GM21528 (cell line): ENCODE data around the gene LRRC71.

Experiments
- ATAC-seq: cut with Tn5 transposase; IDR thresholded peaks from one replicate; pipeline ENCODE4 v1.9.1; 2021; ENCODE audit warnings: mild to moderate bottlenecking, moderate library complexity; ENCODE audit not compliant: unreplicated experiment, low FRiP score

Gene LRRC71

DNA sequence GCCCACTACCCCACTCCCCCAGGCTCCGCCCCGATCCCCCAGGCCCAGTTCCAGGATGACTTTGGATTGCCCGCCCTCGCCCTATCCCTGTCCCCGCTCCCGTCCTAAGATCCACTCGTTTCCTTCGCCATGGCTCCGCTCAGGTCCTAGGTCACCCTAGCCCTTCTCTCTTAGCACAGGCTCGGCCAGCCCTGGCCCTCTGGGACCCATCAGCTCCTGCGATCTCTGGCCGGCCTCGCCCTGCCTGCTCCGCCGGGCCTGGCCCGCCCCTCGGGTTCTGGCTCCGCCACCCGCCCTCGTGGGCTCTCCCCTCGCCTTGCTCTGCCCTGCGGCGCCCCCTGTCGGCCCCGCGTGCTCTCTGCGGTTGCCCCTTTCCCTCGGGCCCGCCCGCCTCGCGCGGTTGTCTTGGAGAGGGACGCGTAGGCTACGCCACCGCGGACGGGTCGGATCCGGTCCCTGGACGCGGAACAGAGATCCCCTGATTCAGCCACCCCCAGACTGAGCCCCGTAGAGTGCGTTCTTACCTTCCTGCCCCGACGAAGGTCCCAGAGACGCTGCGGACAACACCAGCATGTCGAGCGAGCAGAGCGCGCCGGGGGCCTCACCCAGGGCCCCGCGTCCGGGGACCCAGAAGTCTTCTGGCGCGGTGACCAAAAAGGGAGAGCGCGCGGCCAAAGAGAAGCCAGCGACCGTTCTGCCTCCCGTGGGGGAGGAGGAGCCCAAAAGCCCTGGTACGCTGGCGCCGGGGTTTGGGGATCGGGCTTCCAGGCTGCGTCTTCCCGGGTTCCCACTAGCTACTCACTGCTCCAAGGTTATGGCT lies at the start of gene LRRC71:
Gene LRRC71 (plus strand): TSS at position 400 of the 820 bp plus-strand sequence. CDS start 172 bp downstream, at position 572.
- ATAC-seq: no peak

DNA sequence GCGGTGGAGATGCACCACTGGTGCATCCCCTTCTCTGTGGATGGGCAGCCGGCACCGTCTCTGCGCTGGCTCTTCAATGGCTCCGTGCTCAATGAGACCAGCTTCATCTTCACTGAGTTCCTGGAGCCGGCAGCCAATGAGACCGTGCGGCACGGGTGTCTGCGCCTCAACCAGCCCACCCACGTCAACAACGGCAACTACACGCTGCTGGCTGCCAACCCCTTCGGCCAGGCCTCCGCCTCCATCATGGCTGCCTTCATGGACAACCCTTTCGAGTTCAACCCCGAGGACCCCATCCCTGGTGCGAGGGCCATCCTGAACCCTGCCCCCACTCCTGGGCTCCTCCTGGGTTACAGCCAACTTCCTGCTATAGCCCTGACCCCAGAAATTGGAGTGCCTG lies 46.8 kb upstream of the LRRC71 start:
- ATAC-seq: no peak

DNA sequence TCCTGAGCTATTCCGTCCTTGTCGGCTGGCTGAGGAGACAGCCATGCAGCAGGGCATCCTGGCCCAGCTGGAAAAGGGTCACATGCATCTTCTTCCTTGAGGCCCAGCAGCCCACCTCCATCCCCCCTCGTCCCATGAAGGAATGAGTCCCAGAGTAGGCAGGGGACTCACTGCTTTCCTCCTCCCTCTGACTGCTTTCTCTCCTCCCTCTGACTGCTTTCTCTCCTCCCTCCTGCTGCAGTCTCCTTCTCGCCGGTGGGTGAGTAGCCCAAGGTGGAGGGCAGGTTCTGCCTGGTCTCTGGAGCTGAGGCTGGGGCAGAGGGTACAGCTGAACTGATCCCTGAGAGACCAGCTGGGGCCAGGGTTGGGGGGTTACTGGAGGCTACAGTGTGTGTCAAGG lies 46.3 kb upstream of the LRRC71 start:
- ATAC-seq: no peak

DNA sequence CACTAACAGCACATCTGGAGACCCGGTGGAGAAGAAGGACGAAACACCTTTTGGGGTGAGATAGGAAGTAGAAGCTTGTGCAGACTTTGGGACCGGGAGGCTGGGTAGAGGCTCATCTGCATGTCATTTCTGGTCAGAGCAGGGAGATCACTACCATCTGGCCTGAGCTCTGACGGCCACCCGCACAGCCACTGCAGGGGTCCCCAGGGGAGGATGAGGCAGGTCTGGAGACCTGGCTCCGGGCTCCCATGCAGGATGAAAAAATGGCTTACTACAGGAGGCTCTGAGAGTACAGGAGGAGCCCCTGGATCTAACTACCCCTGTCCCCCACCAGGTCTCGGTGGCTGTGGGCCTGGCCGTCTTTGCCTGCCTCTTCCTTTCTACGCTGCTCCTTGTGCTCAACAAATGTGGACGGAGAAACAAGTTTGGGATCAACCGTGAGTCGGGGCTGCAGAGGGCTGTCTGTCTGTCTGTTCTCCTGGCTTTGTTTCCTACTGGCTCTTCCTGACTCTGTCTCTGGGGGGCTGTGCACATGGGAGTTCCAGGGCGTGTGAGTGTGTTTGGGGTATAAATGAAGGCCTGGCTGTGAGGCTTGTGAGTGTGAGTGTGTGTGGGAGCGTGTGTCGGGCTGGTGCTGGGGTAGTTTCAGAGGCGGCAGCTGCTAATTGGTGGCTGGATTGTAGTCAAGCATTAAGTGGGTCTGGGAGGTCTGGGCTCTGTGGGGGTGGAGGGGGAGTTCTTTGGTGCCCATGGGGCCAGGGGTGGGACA lies 45.7 kb upstream of the LRRC71 start:
- ATAC-seq: no peak

DNA sequence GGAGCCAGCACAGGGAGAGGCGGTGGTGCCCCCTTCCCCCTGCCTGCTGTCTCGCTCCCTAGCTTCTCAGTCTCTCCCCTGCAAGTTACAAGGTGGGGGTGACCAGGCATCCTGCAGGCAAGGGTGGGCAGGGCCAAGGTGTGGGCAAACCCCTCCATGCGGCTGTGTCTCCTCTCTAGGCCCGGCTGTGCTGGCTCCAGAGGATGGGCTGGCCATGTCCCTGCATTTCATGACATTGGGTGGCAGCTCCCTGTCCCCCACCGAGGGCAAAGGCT lies 45.2 kb upstream of the LRRC71 start:
- no peak for ATAC-seq

DNA sequence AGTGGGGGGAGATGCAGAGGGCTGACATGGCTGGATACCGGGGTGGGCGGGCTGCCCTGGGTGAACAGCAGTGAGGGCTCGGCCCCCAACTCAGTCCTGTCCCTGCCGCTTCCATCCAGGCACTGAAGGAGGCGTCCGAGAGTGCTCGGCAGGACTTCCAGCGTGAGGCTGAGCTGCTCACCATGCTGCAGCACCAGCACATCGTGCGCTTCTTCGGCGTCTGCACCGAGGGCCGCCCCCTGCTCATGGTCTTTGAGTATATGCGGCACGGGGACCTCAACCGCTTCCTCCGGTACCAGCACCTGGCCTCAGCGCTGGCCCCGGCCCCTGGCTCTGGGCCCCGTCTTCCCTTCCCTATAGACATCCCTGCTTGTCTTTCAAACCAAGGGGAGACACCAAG lies 44.2 kb upstream of the LRRC71 start:
- no peak for ATAC-seq

DNA sequence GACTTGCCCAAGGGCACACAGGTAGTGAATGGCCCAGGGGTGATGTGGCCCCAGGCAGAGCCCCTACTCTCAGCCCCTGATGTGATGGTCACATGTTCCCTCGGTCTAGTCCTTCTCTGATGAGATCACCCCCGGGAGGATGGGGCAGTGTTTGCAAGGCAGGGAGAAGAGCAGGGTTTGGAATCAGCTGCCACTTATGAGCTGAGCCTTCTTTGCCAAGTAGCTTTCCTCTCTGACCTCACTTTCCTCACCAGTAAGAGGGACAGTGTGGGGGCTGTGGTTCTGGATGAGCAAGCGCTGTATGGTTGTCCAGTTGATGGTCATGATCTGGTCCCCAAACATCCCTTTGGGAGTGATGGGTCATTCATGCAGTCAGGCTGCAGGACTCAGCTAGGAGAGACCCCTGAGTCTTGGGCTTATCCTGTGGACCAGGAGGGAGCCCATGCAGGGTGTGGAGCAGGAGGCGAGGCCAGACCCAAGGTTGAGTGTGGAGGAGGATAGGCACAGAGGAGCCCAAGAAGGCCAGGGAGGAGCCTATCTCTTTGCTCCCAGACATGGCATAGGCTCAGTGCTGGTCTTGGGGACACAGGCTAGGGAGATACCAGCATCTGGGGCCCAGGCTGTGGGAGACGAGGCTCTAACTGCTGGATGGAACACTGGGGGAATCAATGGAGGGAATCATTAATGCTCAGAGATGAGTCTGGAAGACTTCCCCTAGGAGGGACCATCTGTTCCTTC lies 42.8 kb upstream of the LRRC71 start:
- no peak for ATAC-seq

DNA sequence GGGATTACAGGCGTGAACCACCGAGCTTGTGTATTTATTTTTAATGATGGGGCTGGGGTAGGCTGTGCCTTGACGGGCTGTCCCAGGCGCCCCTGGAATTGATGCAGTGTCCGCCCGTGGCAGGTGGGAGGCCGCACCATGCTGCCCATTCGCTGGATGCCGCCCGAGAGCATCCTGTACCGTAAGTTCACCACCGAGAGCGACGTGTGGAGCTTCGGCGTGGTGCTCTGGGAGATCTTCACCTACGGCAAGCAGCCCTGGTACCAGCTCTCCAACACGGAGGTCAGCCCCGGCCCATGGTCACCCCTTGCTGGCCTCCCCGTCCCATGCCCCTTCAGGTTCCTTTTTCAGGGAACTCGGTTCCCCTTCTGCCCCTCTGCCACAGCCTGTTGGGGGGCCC lies 40.6 kb upstream of the LRRC71 start:
- ATAC-seq: no peak

DNA sequence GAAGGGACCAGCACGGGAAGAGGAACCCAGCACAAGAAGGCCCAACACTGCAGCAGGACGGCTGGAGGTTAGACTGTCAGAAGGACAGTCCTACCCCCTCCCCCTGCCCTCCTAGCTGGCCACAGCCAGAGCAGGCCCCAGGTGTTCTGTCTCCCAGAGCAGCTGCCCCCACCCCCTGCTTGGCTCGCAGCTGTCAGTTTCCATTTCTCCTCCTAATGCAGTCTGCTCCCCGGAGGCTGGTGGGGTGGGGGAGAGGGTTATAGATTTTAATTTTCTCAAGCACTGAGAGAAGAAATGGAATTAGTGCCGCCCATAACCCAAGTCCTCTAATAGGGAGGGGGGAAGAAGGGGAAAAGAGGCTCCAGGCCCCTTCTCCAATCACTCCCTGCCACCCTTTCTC lies 40.0 kb upstream of the LRRC71 start:
- no peak for ATAC-seq

DNA sequence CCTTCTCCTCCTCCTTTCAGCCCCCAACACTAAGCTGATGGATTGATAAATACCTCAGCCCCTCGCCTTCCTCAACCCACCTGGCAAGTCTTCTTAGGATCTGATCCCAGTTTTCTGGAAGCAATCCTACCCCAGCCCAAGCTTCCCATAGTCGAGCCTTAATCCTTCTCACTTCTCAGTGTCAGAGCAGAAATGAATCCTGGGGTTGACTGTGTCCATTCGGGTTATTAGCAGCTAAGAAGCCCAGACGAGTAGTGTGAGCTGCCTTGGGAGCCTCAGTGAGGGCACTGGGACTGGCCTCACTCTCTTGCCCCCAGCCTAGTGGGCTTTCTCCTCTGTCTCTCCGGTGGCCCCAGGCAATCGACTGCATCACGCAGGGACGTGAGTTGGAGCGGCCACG lies 39.3 kb upstream of the LRRC71 start:
- no peak for ATAC-seq

DNA sequence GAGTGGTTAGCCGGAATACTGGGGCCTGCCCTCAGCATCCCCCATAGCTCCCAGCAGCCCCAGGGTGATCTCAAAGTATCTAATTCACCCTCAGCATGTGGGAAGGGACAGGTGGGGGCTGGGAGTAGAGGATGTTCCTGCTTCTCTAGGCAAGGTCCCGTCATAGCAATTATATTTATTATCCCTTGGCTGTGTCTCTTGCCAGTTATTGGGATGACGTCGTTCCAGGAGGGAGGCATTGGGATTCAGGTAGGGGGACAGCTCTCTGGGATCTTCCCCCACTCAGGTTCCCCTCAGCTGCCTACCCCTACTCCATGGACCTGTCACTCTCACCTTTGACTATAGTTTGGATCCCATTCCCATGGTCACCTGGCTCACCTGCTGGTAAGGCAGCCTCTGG lies 38.8 kb upstream of the LRRC71 start:
- no peak for ATAC-seq

DNA sequence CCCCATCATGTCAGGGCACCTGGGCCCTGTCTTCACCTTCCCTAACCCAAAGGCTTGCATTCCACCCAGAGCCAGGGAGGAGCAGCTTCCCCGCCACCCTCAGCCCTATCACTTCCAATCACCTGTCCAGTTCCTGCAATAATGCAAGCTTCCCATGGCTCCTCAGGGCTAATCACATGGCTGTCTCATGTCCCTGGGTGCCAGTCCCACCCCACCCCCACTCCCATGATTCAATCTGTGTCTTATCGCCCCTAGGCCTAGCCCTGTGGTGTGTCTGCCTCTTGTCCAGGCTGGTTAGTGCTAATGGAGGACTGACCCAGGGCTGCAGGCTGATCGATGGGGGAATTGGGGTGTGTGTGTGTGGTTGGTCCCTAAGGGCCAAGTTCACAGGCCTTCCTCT lies 37.9 kb upstream of the LRRC71 start:
- no peak for ATAC-seq

DNA sequence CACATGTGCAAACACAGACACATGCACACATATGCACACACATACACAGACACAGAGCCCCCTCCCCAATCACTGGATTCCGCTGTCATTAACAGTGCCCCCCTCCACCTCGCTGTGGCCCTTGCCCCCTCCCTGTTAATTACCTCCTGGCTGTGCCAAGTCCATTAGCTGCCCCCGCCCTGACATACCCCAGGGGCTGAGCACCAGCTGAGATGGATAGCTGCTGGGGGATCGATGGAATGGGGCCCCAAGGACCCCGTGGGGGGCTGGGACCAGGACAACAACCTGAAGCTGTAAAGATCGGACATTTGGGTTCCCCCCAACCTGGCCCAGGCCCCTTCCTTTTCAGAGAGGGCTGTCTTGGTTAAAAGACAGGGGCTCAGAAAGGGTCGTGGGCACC lies 36.5 kb upstream of the LRRC71 start:
- ATAC-seq: no peak

DNA sequence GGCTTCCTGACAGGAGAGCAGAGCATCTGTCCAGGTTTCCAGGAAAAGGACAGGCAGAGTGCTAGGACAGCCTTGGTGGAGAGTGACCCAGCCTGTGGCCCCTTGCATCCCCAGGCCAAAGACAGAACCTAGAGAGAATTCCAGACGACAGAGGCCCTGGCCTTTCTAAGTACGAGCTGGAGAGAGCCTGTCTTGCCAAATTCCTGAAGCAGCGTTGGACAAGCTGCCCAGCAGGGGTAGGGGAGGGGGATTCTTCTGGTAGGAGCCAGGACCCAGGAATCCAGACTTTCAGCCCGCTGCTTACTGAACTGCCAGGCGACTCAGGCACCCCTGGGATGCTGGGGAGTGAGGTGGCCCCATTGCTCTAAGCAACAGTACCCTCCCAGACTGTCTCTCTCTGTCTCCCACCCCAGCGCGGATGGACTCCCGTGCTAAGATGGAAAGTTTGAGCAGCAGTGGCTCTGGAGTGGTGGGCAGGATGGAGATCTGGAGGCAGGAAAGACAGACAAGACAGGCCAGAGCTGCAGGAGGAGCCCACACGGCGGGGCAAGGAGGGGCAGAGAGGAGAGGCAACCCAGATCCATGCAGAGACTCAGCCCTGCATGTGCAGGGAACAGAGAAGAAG lies 35.8 kb upstream of the LRRC71 start:
- ATAC-seq: no peak

DNA sequence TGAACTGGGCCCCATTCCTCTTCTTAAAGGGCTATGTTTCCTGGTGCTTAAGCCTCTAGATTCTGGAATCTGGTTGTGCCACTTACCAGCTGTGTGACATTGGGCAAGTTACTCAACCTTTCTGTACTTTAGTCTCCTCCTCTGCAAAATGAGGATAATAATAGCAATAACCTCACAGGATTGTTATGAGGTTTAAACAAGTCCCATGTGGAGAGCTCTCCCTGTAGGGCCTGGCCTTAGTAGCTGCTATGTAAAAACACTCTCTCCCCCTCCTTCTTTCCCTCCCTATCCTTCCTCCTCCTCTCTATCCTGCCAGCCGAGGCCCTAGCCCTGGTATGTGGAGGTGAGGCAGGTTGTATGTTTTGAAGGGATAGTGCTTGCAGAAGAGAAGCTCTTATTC lies 35.1 kb upstream of the LRRC71 start:
- no peak for ATAC-seq

DNA sequence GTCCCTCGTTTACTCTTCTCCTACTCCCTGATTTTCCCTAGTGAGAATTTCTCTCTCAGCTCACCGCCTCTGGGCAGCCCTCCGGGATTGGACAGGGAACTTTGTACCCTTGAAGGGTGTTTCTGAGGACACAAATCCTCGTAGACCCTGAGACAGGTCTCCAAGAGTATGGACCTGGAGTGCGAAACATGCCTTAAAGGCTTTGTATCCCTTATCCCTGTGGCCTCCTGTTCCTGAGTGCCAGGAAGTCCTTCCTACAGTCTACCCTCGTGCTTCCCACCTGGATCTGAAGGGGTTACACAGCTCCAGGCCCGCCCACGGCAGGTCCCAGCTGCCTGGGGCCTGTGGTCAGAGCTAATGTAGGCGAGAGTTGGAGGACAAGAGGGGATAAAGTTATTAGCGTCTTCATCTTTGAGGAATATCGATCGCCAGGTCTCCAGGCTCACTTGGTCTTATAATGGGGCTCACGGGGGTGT lies 34.5 kb upstream of the LRRC71 start:
- ATAC-seq: no peak

DNA sequence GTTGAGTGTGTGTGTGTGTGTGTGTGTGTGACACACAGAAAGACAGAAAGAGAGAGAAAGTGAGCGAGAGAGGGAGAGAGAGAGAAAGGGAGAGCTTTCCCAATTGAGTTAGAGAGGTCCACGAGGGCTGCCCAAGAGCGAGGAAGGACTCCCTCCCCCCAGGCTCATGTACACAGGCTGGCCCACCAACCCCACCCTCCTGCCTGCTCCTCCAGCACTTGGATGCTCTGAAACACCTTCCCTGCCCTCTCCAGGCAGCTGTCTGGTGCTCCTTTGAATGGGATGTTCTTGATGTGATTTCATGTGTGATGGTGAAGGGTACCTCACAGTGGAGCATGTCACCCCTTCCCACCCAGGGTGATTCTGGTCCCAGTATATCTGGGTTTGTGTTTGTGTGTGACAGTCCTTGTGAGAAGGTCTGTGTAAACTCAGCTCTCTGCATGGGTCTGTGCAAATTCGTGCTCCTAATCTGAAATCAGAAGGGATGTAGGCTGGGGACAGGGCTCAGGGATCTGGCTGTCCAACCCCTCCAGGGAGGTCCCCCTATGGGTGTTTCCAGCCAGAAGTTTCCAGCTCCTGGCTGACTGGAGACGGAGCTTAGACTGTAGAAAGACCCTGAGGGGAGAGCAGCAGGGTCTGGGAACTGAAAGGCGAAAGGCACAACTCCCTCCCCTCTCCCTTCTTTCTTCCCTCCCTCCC lies 33.7 kb upstream of the LRRC71 start:
- ATAC-seq: no peak

DNA sequence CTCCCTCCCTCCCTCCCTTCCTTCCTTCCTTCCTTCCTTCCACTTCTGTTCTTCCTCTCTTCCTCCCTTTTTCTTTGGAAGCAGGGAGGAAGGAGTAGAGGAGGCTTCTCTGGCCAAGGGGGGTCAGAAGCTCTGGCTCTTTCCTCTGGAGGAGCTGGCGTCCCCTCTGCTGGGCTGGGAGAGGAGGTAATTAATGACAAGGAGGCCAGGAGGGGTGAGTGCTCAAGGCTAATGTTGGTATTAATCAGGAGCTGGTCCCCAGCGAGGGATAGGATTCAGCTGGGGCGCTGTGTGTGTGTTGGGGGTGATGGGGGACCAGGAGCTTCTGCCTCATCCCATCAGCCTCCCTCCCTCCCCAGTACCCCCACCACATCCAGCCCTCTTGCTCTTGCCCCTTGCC lies 33.1 kb upstream of the LRRC71 start:
- ATAC-seq: no peak

DNA sequence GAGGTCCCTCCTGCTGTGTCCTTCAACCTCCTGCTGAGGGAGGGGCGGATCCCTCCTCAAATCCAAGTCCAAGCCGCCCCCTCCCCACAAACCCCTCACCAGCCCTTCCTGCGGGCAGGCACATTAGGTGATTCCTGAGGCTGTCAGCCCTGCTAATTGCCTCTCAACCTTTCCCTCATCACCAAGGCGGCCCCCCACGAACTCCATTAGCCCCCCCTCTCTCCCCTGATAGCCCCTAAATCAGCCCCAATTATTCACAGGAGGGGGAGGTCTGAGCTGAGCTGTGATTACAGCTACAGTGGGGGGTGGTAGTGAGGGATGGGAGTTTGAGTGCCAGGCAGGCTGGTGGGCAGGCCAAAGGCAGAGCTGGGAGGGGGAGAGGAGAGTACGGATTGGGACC lies 32.7 kb upstream of the LRRC71 start:
- no peak for ATAC-seq

DNA sequence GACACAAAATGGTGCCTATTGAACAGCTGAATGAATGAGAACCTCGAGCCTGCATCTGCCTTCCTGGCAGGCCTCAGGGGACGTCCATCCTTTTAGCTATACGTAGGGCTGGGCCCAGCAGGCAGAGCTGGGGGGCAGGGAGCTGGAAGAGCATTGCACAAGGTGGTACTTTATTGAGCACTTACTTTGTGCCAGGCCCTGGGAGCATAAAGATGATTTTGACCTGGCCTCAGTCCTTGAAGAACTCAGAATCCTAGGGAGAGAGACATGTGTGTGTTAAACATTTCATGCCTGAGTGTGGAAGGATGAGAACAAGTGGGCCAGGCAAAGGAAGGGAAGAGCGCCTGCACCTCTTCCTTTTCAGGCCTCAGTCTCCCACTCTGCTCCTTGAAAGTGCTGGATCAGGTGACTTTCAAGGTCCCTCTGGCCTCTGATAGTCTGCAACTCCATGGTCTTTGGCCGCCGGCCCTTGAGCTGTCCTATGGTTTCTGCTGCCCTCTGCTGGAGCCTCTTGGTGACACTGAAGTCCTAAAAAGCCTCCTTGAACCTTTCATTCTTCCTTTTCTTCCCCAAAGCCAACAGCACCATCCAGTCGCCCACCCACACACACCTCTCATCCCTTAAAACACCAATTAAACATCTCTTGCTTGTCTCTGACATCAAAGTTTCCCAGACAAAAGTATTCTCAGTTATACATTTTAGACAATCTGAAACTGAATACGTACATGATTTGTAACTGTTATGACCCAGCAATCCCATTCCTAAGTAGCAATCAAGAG lies 30.4 kb upstream of the LRRC71 start:
- no peak for ATAC-seq
